ENCODE measurements around the gene NUP210L.

DNA sequence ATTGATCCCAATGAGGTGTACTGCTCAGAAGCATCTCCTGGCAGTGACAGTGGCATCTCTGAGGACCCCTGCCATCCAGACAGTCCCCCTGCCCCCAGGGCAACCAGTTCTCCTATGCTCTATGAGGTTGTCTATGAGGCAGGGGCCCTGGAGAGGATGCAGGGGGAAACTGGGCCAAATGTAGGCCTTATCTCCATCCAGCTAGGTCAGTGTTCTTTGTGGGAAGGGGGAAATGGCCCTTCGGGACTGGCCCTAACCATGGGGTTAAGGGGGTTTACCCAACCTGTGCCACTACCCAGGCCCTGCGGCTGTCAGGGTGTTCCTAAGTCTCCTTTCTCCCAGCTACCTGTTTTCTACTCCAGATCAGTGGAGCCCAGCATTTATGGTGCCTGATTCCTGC is 185.9 kb downstream of the NUP210L start:
- no peak for TF ChIP-seq ZNF75A (CRISPR knock-in tag; IDR thresholded peaks at IDR 0.05)
- TF ChIP-seq BACH1 (tag; IDR thresholded peaks at IDR 0.05) = no peak
- TF ChIP-seq RFX5 (IDR thresholded peaks at IDR 0.05; ENCODE audit: low read depth, low read length) = no peak
- TF ChIP-seq CREM (IDR thresholded peaks at IDR 0.05; ENCODE audit: low read depth) = no peak
- no peak for TF ChIP-seq POLR2A (conservative IDR thresholded peaks at IDR 0.05)
- TF ChIP-seq CTCF (IDR thresholded peaks at IDR 0.05 in 2 of 3, conservative IDR thresholded peaks at IDR 0.05 in 1 of 3; ENCODE audit: insufficient read depth in 2 of 3, low read depth in 1 of 3, low read length in 3 of 3) = no peak
- no peak for TF ChIP-seq TAF1 (IDR thresholded peaks at IDR 0.05; ENCODE audit: control insufficient read depth, extremely low read depth, insufficient read depth, low read length, severe bottlenecking)
- TF ChIP-seq ZNF165 (CRISPR knock-in tag; IDR thresholded peaks at IDR 0.05; ENCODE audit: borderline replicate concordance) = no peak

All from K562 (cell line).